ENCODE results near the gene VIM.

Gene VIM

GRCh38 chr10:17228091-17229015 is at the start of gene VIM:
VIM (plus strand) TSS chr10:17228241; CDS start chr10:17229423, 1,182 bp downstream.
- DNase-seq: peak; percentile 86 to 89

GRCh38 chr10:17179002-17179401 is 49.0 kb upstream of the VIM start:
- DNase-seq: no peak

GRCh38 chr10:17181110-17181509 is 46.9 kb upstream of the VIM start:
- no peak for DNase-seq

GRCh38 chr10:17181751-17182150 is 46.3 kb upstream of the VIM start:
- no peak for DNase-seq

GRCh38 chr10:17183110-17183509 is 44.9 kb upstream of the VIM start:
- no peak for DNase-seq

GRCh38 chr10:17185873-17186272 is 42.2 kb upstream of the VIM start:
- no peak for DNase-seq

GRCh38 chr10:17188644-17189172 is 39.3 kb upstream of the VIM start:
- no peak for DNase-seq

- no peak for DNase-seq
Measured at GRCh38 chr10:17190602-17191001, 37.4 kb upstream of the VIM start.

GRCh38 chr10:17195083-17195482 is 33.0 kb upstream of the VIM start:
- no peak for DNase-seq

- DNase-seq: no peak
Measured at GRCh38 chr10:17196045-17196444, 32.0 kb upstream of the VIM start.

- no peak for DNase-seq
Measured at GRCh38 chr10:17196573-17196972, 31.5 kb upstream of the VIM start.

- no peak for DNase-seq
Measured at GRCh38 chr10:17199351-17199804, 28.7 kb upstream of the VIM start.

GRCh38 chr10:17200001-17200911 is 27.8 kb upstream of the VIM start:
- no peak for DNase-seq

- DNase-seq: peak; percentile 73 to 80
Measured at GRCh38 chr10:17200912-17201793, 26.9 kb upstream of the VIM start, which contains the start of gene TRDMT1. TRDMT1 (minus strand) TSS chr10:17201672; CDS start chr10:17201634, 38 bp downstream.

GRCh38 chr10:17201794-17202116 is 26.3 kb upstream of the VIM start:
- DNase-seq: no peak

- DNase-seq: no peak
Measured at GRCh38 chr10:17202506-17202905, 25.5 kb upstream of the VIM start.

- no peak for DNase-seq
Measured at GRCh38 chr10:17202999-17203398, 25.0 kb upstream of the VIM start.

GRCh38 chr10:17203416-17203815 is 24.6 kb upstream of the VIM start:
- no peak for DNase-seq

- DNase-seq: peak; percentile 49 to 55
Measured at GRCh38 chr10:17206210-17206709, 21.8 kb upstream of the VIM start.

- no peak for DNase-seq
Measured at GRCh38 chr10:17208476-17208875, 19.6 kb upstream of the VIM start.

- no peak for DNase-seq
Measured at GRCh38 chr10:17209302-17209701, 18.7 kb upstream of the VIM start.

- DNase-seq: no peak
Measured at GRCh38 chr10:17209881-17210280, 18.2 kb upstream of the VIM start.
